ENCODE measurements around the gene HNRNPH1. TPM values are rescaled to one million over a fixed set of nuclear protein-coding genes. Genes with fewer than 3 reads are reported as not detected.

The HNRNPH1 gene
- total and polyA plus RNA-seq, 2 of the 13 experiments (the other 11 are each of a cell fraction or from before 2014, with no cell fraction given) = 382 to 1,064 TPM

DNA sequence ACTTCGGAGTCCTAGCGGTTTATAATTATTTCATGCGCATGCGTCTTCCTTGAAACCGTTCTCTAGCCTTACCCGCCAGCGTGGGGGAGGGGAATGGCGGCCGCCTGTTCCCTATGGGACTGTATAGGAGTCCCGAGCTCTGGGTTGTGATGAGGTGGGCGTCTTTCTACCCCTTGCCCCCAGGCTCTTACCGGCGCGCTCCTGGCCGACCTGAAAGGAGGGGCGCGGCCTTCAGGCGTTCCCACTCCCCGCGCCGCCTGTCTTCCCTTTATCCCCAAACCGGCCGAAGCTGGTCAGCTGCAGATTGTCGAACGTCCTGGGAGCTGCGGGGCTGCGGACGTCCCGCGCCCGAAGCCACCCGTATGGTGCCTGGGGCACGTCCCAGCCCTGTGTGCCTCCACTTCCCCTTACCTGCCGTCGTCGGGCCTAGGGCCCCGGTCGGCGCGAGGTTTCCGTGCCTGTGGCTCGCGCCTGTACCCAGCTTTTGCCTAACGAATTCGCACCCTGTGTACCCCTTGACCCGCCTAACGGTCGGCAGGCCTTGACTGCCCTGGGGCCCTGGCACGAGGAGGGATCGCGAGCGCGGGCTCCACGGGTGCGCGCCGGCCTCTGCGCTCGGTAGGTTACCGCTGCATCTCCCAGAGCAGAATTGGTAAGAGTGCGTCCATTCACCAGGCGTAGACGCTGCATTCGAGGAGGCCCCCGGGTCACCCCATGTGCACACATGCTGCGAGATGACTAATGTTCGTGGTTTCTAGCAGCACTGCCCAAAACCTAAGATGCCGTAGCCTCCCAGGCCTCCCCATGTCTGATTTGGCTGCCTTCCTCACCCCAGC lies 653 bp upstream of the HNRNPH1 start (continued):
- TF ChIP-seq, protein P1, sequence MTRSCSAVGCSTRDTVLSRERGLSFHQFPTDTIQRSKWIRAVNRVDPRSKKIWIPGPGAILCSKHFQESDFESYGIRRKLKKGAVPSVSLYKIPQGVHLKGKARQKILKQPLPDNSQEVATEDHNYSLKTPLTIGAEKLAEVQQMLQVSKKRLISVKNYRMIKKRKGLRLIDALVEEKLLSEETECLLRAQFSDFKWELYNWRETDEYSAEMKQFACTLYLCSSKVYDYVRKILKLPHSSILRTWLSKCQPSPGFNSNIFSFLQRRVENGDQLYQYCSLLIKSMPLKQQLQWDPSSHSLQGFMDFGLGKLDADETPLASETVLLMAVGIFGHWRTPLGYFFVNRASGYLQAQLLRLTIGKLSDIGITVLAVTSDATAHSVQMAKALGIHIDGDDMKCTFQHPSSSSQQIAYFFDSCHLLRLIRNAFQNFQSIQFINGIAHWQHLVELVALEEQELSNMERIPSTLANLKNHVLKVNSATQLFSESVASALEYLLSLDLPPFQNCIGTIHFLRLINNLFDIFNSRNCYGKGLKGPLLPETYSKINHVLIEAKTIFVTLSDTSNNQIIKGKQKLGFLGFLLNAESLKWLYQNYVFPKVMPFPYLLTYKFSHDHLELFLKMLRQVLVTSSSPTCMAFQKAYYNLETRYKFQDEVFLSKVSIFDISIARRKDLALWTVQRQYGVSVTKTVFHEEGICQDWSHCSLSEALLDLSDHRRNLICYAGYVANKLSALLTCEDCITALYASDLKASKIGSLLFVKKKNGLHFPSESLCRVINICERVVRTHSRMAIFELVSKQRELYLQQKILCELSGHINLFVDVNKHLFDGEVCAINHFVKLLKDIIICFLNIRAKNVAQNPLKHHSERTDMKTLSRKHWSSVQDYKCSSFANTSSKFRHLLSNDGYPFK (CRISPR knock-in tag; IDR thresholded peaks at IDR 0.05; ENCODE audit: borderline replicate concordance) = no peak; the same call in 1 of the 2 replicates
- TF ChIP-seq ZNF432 (CRISPR knock-in tag; IDR thresholded peaks at IDR 0.05; ENCODE audit: borderline replicate concordance) (0 out of 2 replicates have a peak, but pooled peaks have one; percentile 13), NFKBIZ (CRISPR knock-in tag; IDR thresholded peaks at IDR 0.05) (no peak), SP5 (CRISPR knock-in tag; IDR thresholded peaks at IDR 0.05; ENCODE audit: borderline replicate concordance, low read depth) (0 out of 2 replicates have a peak, but pooled peaks have one; percentile 33), TMF1 (CRISPR knock-in tag; IDR thresholded peaks at IDR 0.05; ENCODE audit: low read depth) (peak; percentile 26), ARNT (IDR thresholded peaks at IDR 0.05) (no peak), ZNF460 (CRISPR knock-in tag; IDR thresholded peaks at IDR 0.05; ENCODE audit: borderline replicate concordance) (no peak), RELA (CRISPR knock-in tag; IDR thresholded peaks at IDR 0.05) (no peak), SALL1 (CRISPR knock-in tag; IDR thresholded peaks at IDR 0.05) (peak; percentile 17; the same call in 1 of the 2 replicates), ZNF431 (CRISPR knock-in tag; IDR thresholded peaks at IDR 0.05; ENCODE audit: borderline replicate concordance, low read depth) (peak; percentile 60; the same call in 1 of the 2 replicates), ZNF724P (CRISPR knock-in tag; IDR thresholded peaks at IDR 0.05; ENCODE audit: borderline replicate concordance) (0 out of 2 replicates have a peak, but pooled peaks have one; percentile 73)
- TF ChIP-seq, protein P2, sequence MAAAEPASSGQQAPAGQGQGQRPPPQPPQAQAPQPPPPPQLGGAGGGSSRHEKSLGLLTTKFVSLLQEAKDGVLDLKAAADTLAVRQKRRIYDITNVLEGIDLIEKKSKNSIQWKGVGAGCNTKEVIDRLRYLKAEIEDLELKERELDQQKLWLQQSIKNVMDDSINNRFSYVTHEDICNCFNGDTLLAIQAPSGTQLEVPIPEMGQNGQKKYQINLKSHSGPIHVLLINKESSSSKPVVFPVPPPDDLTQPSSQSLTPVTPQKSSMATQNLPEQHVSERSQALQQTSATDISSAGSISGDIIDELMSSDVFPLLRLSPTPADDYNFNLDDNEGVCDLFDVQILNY (CRISPR knock-in tag; conservative IDR thresholded peaks at IDR 0.05) = no peak
- TF ChIP-seq, protein P3, sequence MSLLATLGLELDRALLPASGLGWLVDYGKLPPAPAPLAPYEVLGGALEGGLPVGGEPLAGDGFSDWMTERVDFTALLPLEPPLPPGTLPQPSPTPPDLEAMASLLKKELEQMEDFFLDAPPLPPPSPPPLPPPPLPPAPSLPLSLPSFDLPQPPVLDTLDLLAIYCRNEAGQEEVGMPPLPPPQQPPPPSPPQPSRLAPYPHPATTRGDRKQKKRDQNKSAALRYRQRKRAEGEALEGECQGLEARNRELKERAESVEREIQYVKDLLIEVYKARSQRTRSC (CRISPR knock-in tag; IDR thresholded peaks at IDR 0.05; ENCODE audit: low read depth) = 0 out of 2 replicates have a peak, but pooled peaks have one; percentile 74
- TF ChIP-seq, protein P4, sequence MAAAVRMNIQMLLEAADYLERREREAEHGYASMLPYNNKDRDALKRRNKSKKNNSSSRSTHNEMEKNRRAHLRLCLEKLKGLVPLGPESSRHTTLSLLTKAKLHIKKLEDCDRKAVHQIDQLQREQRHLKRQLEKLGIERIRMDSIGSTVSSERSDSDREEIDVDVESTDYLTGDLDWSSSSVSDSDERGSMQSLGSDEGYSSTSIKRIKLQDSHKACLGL (CRISPR knock-in tag; IDR thresholded peaks at IDR 0.05) = peak; percentile 77
- TF ChIP-seq, protein P5, sequence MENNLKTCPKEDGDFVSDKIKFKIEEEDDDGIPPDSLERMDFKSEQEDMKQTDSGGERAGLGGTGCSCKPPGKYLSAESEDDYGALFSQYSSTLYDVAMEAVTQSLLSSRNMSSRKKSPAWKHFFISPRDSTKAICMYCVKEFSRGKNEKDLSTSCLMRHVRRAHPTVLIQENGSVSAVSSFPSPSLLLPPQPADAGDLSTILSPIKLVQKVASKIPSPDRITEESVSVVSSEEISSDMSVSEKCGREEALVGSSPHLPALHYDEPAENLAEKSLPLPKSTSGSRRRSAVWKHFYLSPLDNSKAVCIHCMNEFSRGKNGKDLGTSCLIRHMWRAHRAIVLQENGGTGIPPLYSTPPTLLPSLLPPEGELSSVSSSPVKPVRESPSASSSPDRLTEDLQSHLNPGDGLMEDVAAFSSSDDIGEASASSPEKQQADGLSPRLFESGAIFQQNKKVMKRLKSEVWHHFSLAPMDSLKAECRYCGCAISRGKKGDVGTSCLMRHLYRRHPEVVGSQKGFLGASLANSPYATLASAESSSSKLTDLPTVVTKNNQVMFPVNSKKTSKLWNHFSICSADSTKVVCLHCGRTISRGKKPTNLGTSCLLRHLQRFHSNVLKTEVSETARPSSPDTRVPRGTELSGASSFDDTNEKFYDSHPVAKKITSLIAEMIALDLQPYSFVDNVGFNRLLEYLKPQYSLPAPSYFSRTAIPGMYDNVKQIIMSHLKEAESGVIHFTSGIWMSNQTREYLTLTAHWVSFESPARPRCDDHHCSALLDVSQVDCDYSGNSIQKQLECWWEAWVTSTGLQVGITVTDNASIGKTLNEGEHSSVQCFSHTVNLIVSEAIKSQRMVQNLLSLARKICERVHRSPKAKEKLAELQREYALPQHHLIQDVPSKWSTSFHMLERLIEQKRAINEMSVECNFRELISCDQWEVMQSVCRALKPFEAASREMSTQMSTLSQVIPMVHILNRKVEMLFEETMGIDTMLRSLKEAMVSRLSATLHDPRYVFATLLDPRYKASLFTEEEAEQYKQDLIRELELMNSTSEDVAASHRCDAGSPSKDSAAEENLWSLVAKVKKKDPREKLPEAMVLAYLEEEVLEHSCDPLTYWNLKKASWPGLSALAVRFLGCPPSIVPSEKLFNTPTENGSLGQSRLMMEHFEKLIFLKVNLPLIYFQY (CRISPR knock-in tag; IDR thresholded peaks at IDR 0.05; ENCODE audit: borderline replicate concordance) = no peak
- TF ChIP-seq, protein P6, sequence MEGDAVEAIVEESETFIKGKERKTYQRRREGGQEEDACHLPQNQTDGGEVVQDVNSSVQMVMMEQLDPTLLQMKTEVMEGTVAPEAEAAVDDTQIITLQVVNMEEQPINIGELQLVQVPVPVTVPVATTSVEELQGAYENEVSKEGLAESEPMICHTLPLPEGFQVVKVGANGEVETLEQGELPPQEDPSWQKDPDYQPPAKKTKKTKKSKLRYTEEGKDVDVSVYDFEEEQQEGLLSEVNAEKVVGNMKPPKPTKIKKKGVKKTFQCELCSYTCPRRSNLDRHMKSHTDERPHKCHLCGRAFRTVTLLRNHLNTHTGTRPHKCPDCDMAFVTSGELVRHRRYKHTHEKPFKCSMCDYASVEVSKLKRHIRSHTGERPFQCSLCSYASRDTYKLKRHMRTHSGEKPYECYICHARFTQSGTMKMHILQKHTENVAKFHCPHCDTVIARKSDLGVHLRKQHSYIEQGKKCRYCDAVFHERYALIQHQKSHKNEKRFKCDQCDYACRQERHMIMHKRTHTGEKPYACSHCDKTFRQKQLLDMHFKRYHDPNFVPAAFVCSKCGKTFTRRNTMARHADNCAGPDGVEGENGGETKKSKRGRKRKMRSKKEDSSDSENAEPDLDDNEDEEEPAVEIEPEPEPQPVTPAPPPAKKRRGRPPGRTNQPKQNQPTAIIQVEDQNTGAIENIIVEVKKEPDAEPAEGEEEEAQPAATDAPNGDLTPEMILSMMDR (CRISPR knock-in tag; IDR thresholded peaks at IDR 0.05) = peak; percentile 4; the same call in 1 of the 2 replicates

Data from HepG2 (cell line).